Measurements from ENCODE around the gene CFAP100.

Gene CFAP100

DNA sequence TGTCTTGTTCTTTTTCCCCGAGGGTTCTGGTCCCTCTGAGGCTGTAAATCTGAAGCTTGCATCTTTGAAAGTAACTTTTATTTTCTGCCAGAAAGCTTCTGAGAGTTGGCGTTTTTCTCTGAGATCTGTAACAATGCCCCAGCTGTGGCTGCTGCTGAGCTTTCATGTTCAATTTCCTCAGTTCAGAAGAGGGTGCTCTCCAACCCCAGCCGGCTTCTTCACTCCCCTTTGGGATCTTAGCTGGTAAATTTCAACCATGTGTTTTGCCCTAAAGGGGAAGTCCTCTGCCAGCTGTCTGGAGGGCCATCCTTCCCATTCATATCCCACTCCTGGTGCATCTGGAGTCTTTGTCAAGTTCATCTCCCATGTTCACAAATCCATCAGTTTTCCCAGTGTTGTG is 18.3 kb upstream of the CFAP100 start:
- Histone ChIP-seq H3K4me1 (no peaks in the 10 kb centered on the region), H3K4me3 (no peak overlapping the region), H3K27me3 (ENCODE audit: low read depth) (no peaks in the 10 kb centered on the region), H3K36me3 (replicated peaks) (no peaks in the 10 kb centered on the region), H3K9me3 (no peaks in the 10 kb centered on the region)
- no peak for DNase-seq (ENCODE audit: low spot score in 2 of 2)
- in situ Hi-C loops (cut with MboI; ENCODE audit: low sequenced_read_pairs), result no loop called here

DNA sequence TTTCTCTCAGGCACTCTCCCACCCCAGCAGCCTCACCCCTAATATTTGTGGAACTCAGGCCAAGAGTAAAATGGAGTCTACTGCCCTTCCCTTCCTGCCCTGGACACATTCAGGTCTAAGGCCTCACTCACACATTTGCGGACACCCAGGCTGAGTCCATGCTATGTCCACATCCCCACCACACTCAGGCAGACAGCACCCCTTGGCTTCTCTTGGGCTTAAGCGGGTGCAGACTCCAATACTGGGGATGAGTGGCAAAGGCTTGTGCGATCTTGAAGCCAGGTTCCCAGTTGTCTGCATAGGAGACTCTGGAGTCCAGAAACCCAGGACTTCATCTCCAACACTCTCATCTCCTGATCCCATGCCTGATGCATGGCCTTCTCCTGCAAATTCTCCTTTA is 17.5 kb upstream of the CFAP100 start:
- Histone ChIP-seq H3K27me3 (ENCODE audit: low read depth) (no peaks in the 10 kb centered on the region), H3K9me3 (no peaks in the 10 kb centered on the region), H3K36me3 (replicated peaks) (no peaks in the 10 kb centered on the region), H3K4me3 (no peak overlapping the region), H3K4me1 (no peaks in the 10 kb centered on the region)
- no peak for DNase-seq (ENCODE audit: low spot score in 2 of 2)
- in situ Hi-C loops (cut with MboI; ENCODE audit: low sequenced_read_pairs), result no loop called here

DNA sequence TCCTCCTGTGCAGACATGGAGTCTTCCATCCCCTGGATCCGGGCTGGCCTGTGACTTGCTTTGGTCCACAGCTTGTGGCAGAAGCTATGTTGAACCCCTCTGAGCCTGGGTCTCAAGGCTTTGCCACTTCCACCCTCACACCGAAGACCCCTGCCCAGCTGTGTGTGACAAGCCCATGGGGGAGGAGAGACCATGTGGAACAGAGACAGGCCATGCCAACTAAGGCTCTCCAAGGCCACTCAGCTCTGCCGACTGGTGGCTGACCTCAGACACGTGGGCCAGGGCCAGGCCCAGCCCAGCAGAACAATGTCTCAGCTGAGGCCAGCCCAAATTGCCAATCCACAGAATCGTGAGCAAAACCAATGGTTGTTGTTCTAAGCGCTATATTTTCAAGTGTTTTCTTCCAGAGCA is 16.4 kb upstream of the CFAP100 start:
- no peak overlapping the region for H3K4me3 ChIP-seq
- in situ Hi-C loops (cut with MboI; ENCODE audit: low sequenced_read_pairs), result no loop called here
- no peak for DNase-seq (ENCODE audit: low spot score in 2 of 2)
- no peaks in the 10 kb centered on the region for H3K4me1 ChIP-seq
- H3K36me3 ChIP-seq (replicated peaks), result no peaks in the 10 kb centered on the region
- H3K27me3 ChIP-seq (ENCODE audit: low read depth), result no peaks in the 10 kb centered on the region
- H3K9me3 ChIP-seq, result no peaks in the 10 kb centered on the region

DNA sequence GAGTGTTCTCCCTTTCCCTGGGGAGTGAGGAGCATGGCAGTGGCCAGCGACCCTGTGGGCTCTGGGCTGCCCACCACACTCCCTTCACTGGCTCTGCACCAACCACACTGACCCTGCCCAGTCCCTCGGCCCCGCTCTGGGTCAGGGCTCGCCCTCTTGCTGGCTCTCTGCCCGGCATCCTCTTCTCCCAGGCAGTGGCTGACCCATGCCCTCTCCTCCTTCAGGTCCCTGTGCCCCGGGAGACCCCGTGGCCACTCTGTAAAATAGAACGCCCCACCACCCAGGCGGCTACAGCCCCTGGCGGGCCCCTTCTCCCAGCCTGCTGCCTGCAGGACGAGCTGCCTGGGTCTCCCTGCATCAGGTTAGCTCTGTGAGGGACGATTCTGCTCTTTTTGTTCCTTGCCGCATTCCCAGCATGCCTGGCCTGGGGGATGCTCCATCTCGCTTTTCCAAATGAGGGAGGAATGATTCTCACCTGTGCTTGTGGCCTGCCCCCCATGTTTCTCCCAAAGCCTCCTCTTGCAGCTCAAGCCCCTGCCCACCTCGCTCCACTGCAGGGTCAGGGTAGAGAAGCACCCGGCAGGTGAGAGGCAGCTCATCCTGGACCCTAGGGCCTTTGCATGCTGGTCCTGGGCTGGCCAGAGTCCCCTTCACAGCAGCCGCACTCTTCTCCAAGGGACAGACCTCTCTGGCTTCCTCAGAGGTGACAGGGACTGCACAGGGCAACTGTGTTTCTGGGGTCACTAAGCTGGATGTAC is 14.5 kb upstream of the CFAP100 start:
- H3K4me1 ChIP-seq, result no peaks in the 10 kb centered on the region
- DNase-seq (ENCODE audit: low spot score in 2 of 2), result no peak
- H3K4me3 ChIP-seq, result no peak overlapping the region
- H3K9me3 ChIP-seq, result no peaks in the 10 kb centered on the region
- H3K36me3 ChIP-seq (replicated peaks), result no peaks in the 10 kb centered on the region
- no peaks in the 10 kb centered on the region for H3K27me3 ChIP-seq (ENCODE audit: low read depth)
- in situ Hi-C loops (cut with MboI; ENCODE audit: low sequenced_read_pairs), result no loop called here

DNA sequence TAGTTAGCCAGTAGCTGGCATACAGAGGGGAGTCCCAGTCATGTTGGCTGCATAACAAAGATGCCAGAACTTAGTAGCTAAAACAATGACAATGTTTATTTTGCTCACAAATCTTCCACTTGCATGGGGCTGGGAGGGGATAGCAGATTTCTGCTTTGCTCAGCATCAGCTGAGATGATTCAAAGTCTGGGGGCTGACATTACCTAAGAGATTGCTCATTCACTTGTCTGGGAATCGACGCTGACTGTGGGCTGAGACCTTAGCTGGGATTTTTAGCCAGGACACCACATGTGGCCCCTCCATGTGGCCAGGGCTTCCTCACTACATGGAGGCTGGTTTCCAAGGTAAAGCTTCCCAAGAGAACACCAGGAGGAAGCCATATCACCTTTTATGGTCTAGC is 12.7 kb upstream of the CFAP100 start:
- Histone ChIP-seq H3K36me3 (replicated peaks) (no peaks in the 10 kb centered on the region), H3K27me3 (ENCODE audit: low read depth) (no peaks in the 10 kb centered on the region), H3K4me1 (no peaks in the 10 kb centered on the region), H3K9me3 (no peaks in the 10 kb centered on the region), H3K4me3 (no peak overlapping the region)
- DNase-seq (ENCODE audit: low spot score in 2 of 2), result no peak
- in situ Hi-C loops (cut with MboI; ENCODE audit: low sequenced_read_pairs), result no loop called here

DNA sequence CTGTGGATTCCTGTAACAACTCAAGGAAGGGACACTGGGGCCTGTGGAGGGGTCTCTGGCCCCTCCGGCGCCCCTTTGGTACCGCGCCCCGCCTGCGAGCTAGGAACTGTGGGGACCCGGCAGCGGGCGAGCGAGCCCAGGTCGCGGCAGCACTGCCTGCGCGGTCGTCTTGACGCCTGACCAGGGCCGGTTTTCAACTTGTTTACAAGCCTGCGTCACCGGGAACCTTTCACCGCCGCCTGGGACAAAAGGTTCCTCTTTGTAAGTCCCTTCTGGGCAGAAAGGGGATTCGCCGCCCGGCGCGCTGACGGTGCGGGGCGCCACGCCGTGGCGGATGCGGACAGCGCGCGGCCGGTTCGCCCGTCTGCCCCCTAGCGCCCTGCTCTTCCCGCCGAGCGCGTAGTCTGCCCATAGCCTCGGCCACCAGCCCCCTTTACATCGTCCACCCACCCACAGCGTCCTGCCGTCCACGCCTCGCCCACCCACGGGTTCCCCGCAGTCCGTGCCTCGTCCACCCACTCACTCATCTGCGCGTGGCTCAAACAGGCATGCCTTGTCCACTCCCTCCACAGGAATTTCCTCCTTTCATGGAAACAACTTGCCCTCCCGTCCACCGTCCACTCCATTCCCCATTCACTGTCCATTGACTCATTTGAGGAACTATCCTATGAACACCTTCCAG is 5.5 kb upstream of the CFAP100 start:
- H3K27me3 ChIP-seq (ENCODE audit: low read depth), result no peaks in the 10 kb centered on the region
- peak; percentile 92 to 93 for DNase-seq (ENCODE audit: low spot score in 2 of 2)
- no peaks in the 10 kb centered on the region for H3K9me3 ChIP-seq
- H3K4me1 ChIP-seq, result peaks cover 4% of the 10 kb centered on the region
- in situ Hi-C loops (cut with MboI; ENCODE audit: low sequenced_read_pairs), result no loop called here
- H3K4me3 ChIP-seq, result no peak overlapping the region
- no peaks in the 10 kb centered on the region for H3K36me3 ChIP-seq (replicated peaks)

DNA sequence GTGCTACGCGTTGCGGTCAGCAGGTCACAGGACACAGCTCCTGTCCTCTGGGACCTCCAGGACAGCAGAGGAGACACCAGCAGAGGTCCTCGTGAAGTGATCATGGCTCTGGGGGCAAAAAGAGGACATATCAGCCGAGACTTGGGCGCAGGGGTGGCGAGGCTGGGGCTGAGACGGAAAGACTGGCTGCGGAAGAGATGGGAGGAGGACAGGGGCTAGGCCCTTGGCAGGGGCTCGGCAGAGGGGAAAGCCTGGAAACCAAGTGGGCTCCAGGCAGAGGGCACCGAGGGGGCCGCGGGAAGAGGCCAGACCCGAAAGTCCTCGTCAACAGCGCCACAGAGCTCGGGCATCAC is 4.9 kb upstream of the CFAP100 start:
- Histone ChIP-seq H3K9me3 (no peaks in the 10 kb centered on the region), H3K4me1 (peaks cover 4% of the 10 kb centered on the region), H3K27me3 (ENCODE audit: low read depth) (no peaks in the 10 kb centered on the region), H3K36me3 (replicated peaks) (no peaks in the 10 kb centered on the region), H3K4me3 (no peak overlapping the region)
- in situ Hi-C loops (cut with MboI; ENCODE audit: low sequenced_read_pairs), result loop anchor here (10.0 kb wide), 1 partner anchor 255 kb away; no protein-coding TSS in a partner anchor
- no peak for DNase-seq (ENCODE audit: low spot score in 2 of 2)

DNA sequence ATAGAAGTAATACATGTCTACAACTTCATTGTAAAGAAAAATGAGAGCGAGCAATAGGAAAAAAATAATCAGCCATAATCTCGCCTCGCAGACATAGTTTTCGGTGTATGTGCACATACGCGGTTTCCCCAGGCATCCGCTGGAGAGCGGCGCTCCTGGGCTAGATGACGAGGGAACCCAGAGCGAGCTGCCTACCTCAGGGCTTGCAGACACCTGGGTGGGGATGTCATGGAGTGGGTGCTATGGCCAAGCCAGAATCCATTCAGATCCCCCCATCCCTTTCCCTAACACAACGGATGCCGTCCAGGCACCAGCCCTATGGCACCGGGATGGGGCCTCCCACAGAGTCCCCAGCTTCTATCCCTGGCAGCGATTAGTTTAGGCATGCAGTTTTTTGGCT is 4.5 kb upstream of the CFAP100 start:
- Histone ChIP-seq H3K4me3 (no peak overlapping the region), H3K27me3 (ENCODE audit: low read depth) (no peaks in the 10 kb centered on the region), H3K9me3 (no peaks in the 10 kb centered on the region), H3K4me1 (peaks cover 4% of the 10 kb centered on the region), H3K36me3 (replicated peaks) (no peaks in the 10 kb centered on the region)
- in situ Hi-C loops (cut with MboI; ENCODE audit: low sequenced_read_pairs), result loop anchor here (10.0 kb wide), 1 partner anchor 255 kb away; no protein-coding TSS in a partner anchor
- DNase-seq (ENCODE audit: low spot score in 2 of 2), result no peak

DNA sequence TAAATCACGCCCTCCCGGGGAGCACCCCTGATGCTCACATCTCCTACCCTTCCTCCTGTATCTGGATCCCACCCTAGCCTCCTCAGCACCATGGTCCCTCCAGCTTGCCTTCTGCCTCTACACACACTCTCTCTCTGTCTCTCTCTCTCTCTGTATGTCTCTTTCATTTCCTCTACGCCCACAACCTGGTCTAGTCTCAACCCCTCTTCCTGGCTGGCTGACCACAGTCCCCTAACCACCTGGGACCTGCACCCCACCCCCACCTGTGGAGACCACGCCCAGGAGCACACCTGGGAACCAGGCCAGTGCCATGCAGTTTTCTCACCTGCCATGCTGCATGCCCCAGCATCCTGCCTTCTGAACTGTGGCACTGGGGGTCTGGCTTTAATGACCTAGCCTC is 4.0 kb upstream of the CFAP100 start:
- Histone ChIP-seq H3K9me3 (no peaks in the 10 kb centered on the region), H3K36me3 (replicated peaks) (no peaks in the 10 kb centered on the region), H3K27me3 (ENCODE audit: low read depth) (no peaks in the 10 kb centered on the region), H3K4me3 (no peak overlapping the region), H3K4me1 (peaks cover 4% of the 10 kb centered on the region)
- DNase-seq (ENCODE audit: low spot score in 2 of 2), result no peak
- in situ Hi-C loops (cut with MboI; ENCODE audit: low sequenced_read_pairs), result loop anchor here (10.0 kb wide), 1 partner anchor 256 kb away; no protein-coding TSS in a partner anchor

DNA sequence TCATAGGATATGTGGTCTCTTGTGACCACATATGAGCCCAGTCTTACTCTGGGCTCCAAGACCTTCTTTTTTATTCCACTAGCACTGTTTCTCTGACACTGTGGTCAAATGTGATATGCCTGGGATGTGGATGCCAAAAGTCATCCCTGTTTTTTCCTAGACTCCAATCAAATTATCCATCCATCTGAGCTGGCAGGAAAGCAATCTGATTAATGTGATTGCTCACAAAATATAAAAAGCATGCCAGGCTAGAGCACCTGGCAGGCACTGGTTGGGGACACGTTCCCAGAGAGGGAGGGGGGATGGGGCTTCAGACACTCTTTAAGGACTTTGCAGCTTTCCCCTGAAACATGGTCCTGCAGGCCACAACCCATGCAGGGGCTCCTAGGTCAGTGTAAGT is 3.1 kb upstream of the CFAP100 start:
- Histone ChIP-seq H3K9me3 (no peaks in the 10 kb centered on the region), H3K27me3 (ENCODE audit: low read depth) (no peaks in the 10 kb centered on the region), H3K4me3 (no peak overlapping the region), H3K36me3 (replicated peaks) (no peaks in the 10 kb centered on the region), H3K4me1 (peaks cover 4% of the 10 kb centered on the region)
- in situ Hi-C loops (cut with MboI; ENCODE audit: low sequenced_read_pairs), result loop anchor here (10.0 kb wide), 1 partner anchor 257 kb away; no protein-coding TSS in a partner anchor
- DNase-seq (ENCODE audit: low spot score in 2 of 2), result no peak

DNA sequence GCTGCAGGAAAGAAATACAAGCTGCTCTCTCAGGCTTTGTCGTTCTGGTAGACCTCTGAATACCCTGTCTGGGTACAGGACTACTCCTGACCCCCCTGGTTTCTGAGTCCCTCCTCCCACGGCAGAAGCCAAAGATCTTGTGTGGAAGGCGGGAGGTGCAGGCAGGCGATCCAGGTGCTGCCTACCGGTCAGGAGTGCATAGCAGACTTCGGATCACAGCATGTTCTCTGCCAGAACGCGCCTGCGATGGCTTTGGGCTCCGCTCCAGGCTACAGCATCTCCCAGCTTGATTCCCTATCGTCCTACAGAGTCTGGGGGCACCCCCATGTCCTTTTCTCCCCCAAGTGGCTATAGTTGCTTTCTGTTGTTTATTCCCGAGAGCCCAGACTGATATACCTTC is 2.5 kb upstream of the CFAP100 start:
- in situ Hi-C loops (cut with MboI; ENCODE audit: low sequenced_read_pairs), result loop anchor here (10.0 kb wide), 1 partner anchor 257 kb away; no protein-coding TSS in a partner anchor
- H3K4me3 ChIP-seq, result no peak overlapping the region
- no peak for DNase-seq (ENCODE audit: low spot score in 2 of 2)
- H3K36me3 ChIP-seq (replicated peaks), result no peaks in the 10 kb centered on the region
- no peaks in the 10 kb centered on the region for H3K27me3 ChIP-seq (ENCODE audit: low read depth)
- peaks cover 4% of the 10 kb centered on the region for H3K4me1 ChIP-seq
- H3K9me3 ChIP-seq, result no peaks in the 10 kb centered on the region

DNA sequence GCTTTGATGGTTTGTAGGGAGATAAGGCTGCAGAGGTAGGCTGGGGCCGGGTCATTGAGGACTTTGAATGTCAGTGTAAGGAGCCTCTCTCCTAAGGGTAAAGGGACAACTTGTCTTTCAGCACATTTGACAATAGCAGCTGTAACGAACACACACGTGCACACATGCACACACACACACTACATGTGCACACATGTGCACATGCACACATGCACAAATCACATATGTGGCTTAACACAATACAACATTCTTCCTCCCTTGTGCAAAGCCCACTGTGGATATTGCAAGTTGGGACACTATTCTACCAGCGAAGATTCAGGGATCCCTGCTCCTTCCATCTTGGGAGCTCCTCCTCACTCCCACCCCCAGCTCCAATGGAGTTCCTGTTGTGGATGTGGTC is 1.1 kb upstream of the CFAP100 start:
- no peak for DNase-seq (ENCODE audit: low spot score in 2 of 2)
- H3K36me3 ChIP-seq (replicated peaks), result no peaks in the 10 kb centered on the region
- peaks cover 4% of the 10 kb centered on the region for H3K4me1 ChIP-seq
- H3K27me3 ChIP-seq (ENCODE audit: low read depth), result no peaks in the 10 kb centered on the region
- in situ Hi-C loops (cut with MboI; ENCODE audit: low sequenced_read_pairs), result loop anchor here (10.0 kb wide), 1 partner anchor 259 kb away; no protein-coding TSS in a partner anchor
- no peaks in the 10 kb centered on the region for H3K9me3 ChIP-seq
- no peak overlapping the region for H3K4me3 ChIP-seq

DNA sequence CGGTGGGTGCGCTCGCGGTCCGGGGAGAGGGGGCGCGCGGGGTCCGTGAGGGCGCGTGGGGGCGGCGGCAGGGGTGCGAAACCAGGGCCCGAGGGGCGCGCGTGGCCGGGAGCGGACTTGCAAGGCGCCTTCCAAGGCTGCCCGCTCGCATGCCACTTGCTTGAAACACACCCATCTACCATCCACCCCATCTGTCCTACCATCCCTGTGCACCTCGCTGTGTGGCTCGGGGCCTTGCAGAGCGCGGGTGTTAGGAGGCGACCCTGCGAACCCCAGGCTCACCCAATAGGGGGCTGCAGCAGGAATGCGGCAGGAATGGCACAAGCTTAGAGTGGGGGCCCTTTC is 240 bp downstream of the CFAP100 start:
- in situ Hi-C loops (cut with MboI; ENCODE audit: low sequenced_read_pairs), result loop anchor here (10.0 kb wide), 1 partner anchor 260 kb away; no protein-coding TSS in a partner anchor
- Histone ChIP-seq H3K4me1 (no peaks in the 10 kb centered on the region), H3K36me3 (replicated peaks) (no peaks in the 10 kb centered on the region), H3K4me3 (no peak overlapping the region), H3K27me3 (ENCODE audit: low read depth) (no peaks in the 10 kb centered on the region), H3K9me3 (no peaks in the 10 kb centered on the region)
- no peak for DNase-seq (ENCODE audit: low spot score in 2 of 2)

DNA sequence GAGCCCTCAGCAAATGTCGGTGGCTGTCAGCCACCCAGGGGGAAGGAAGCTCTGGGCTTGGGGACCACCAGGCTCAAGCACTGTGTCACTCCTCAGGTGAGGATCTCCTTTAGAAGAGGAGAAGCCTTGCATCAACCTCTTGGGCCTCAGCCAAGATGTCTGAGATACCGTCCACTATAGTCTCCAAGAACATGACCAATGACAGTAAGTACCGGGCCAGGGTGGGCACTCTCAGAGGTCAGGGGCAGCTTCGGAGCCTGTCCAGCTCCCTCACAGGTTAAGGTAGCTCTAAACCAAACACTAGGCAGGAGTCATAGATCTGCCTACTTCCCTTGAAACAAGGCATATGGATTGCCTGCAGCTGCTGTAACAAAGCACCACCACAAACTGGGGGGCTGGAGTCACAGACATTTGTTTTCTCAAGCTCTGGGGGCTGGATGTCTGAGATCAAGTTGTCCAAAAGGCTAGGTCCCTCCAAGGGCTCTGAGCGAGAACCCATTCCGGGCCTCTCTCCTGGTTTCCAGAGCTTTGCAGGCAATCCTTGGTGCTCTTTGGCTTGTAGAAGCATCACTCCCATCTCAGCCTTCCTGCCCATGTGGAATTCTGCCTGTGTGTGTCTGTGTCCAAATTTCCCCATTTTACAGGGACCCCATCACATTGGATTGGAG is 1.3 kb downstream of the CFAP100 start:
- in situ Hi-C loops (cut with MboI; ENCODE audit: low sequenced_read_pairs), result loop anchor here (10.0 kb wide), 1 partner anchor 261 kb away; no protein-coding TSS in a partner anchor
- Histone ChIP-seq H3K36me3 (replicated peaks) (no peaks in the 10 kb centered on the region), H3K27me3 (ENCODE audit: low read depth) (no peaks in the 10 kb centered on the region), H3K4me3 (no peak overlapping the region), H3K9me3 (no peaks in the 10 kb centered on the region), H3K4me1 (no peaks in the 10 kb centered on the region)
- DNase-seq (ENCODE audit: low spot score in 2 of 2), result no peak
